DMS79 treated with DMSO at 0.1 percent for 48 hours (cell line): ENCODE results near the gene EIF4E1B.

Experiments used
- DNase-seq: peaks from one replicate; lab custom pipeline; 2025; lab: John Stamatoyannopoulos, UW

Gene EIF4E1B

GRCh38 chr5:176628406-176629228 lies 1.9 kb upstream of the EIF4E1B start:
- no peak for DNase-seq

- DNase-seq: no peak
Observed at GRCh38 chr5:176629317-176629852, 1.1 kb upstream of the EIF4E1B start.

- no peak for DNase-seq
Observed at GRCh38 chr5:176630681-176631222, 277 bp downstream of the EIF4E1B start.

GRCh38 chr5:176631383-176632200 lies 1.1 kb downstream of the EIF4E1B start:
- no peak for DNase-seq

GRCh38 chr5:176632745-176633144 lies 2.3 kb downstream of the EIF4E1B start:
- no peak for DNase-seq

GRCh38 chr5:176633598-176633997 lies 3.1 kb downstream of the EIF4E1B start:
- DNase-seq: no peak

- no peak for DNase-seq
Observed at GRCh38 chr5:176636426-176636825, 6.0 kb downstream of the EIF4E1B start.

- DNase-seq: no peak
Observed at GRCh38 chr5:176637556-176637955, 7.1 kb downstream of the EIF4E1B start.

GRCh38 chr5:176638437-176638836 lies 8.0 kb downstream of the EIF4E1B start:
- DNase-seq: no peak

GRCh38 chr5:176639208-176639607 lies 8.7 kb downstream of the EIF4E1B start:
- DNase-seq: no peak

- DNase-seq: no peak
Observed at GRCh38 chr5:176639981-176640380, 9.5 kb downstream of the EIF4E1B start.

GRCh38 chr5:176640616-176641015 lies 10.1 kb downstream of the EIF4E1B start:
- DNase-seq: no peak

GRCh38 chr5:176642675-176643490 lies 12.4 kb downstream of the EIF4E1B start:
- no peak for DNase-seq

- no peak for DNase-seq
Observed at GRCh38 chr5:176643491-176644219, 13.2 kb downstream of the EIF4E1B start.

- DNase-seq: no peak
Observed at GRCh38 chr5:176644294-176644693, 13.8 kb downstream of the EIF4E1B start.

GRCh38 chr5:176644878-176645670 lies 14.6 kb downstream of the EIF4E1B start:
- no peak for DNase-seq

- DNase-seq: no peak
Observed at GRCh38 chr5:176646049-176646706, 15.7 kb downstream of the EIF4E1B start.

- DNase-seq: no peak
Observed at GRCh38 chr5:176646707-176647029, 16.2 kb downstream of the EIF4E1B start.

- DNase-seq: peak; percentile 87
Observed at GRCh38 chr5:176647030-176647842, 16.8 kb downstream of the EIF4E1B start, which contains the start of gene TSPAN17. TSS of gene TSPAN17 (plus strand) at chr5:176647484. CDS start at chr5:176647616, 132 bp downstream.
